ENCODE data around the gene LMLN.

DNA sequence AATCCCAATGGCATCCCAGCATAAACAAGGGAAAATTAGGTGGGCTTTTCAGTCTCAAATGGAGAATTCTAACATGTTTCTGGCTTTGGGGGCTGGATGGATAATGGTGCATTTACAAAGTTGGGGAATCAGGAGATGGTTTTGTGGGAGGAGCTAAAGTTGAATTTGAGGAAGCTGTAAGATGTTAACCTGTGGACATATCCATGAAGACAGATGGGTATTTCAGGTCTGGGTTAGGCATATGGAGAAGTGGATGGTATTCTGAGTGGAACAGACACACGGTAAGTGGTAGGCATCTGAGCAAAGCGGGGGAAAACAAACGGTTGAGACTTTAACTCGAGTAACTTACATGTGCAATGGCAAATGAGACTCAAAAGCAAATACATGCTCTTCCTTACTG, 1.7 kb upstream of the LMLN start:
- no peak for TF ChIP-seq EZH2 (IDR thresholded peaks at IDR 0.05; ENCODE audit: insufficient read depth, poor library complexity, severe bottlenecking)
- no peak for TF ChIP-seq EZH2phosphoT487 (IDR thresholded peaks at IDR 0.05; ENCODE audit: insufficient read depth, low read depth)
